Naive thymus-derived CD4-positive, alpha-beta T cell (primary cell): Measurements from ENCODE around the gene PTPRK. TPM values are rescaled to one million over a fixed set of nuclear protein-coding genes. Genes with fewer than 3 reads are reported as not detected.

Experiments
- ATAC-seq: fragments of 150-1000 bp; cut with Tn5 transposase; 2 replicates; pipeline ENCODE4 v1.10.0; 2021; ENCODE audit warnings: mild to moderate bottlenecking, moderate library complexity
- CTCF ChIA-PET: fragments of 350-600 bp; sonication (Branson Sonifier 250); formaldehyde crosslinking; loops from one replicate; lab custom pipeline; 2021; ENCODE audit warnings: antibody characterized with exemption; lab: Charles Lee
- POLR2A ChIA-PET: fragments of 350-600 bp; sonication (Branson Sonifier 250); formaldehyde crosslinking; loops from one replicate; lab custom pipeline; 2021; ENCODE audit warnings: antibody characterized with exemption, inconsistent platforms; lab: Charles Lee
- DNase-seq, 9 donors: peaks; one replicate each; pipeline versions ENCODE4 v3.0.0 to v3.0.0-alpha.2; 2020 to 2022; ENCODE audit warnings: mixed read lengths in 1 of 9
- H3K27ac ChIP-seq: one replicate; pipeline ENCODE4 v1.7.0; 2013; ENCODE audit warnings: mild to moderate bottlenecking, low read depth, low read length, moderate library complexity
- H3K27me3 ChIP-seq, 2 donors: one replicate each; pipeline ENCODE4 v1.7.0; 2013; ENCODE audit warnings: low read length in 2 of 2, mild to moderate bottlenecking in 2 of 2, moderate library complexity in 2 of 2; ENCODE audit not compliant: control insufficient read depth in 2 of 2, insufficient read depth in 2 of 2
- H3K36me3 ChIP-seq, 3 experiments: 1 replicate in 2 of 3; 2 replicates in 1 of 3; pipeline ENCODE4 v1.7.0; 2013; ENCODE audit warnings: low read length in 3 of 3, mild to moderate bottlenecking in 3 of 3, moderate library complexity in 1 of 3; ENCODE audit not compliant: insufficient read depth in 3 of 3, control insufficient read depth in 2 of 3
- H3K4me1 ChIP-seq, 2 donors: one replicate each; pipeline ENCODE4 v1.7.0; 2013; ENCODE audit warnings: low read length in 2 of 2, mild to moderate bottlenecking in 2 of 2, moderate library complexity in 1 of 2; ENCODE audit not compliant: control insufficient read depth in 2 of 2, insufficient read depth in 2 of 2
- H3K4me3 ChIP-seq: 2 replicates; pipeline ENCODE4 v1.7.0; 2013; ENCODE audit warnings: mild to moderate bottlenecking, low read length
- H3K9me3 ChIP-seq, 3 experiments: 1 replicate in 2 of 3; 2 replicates in 1 of 3; pipeline ENCODE4 v1.7.0; 2013; ENCODE audit warnings: low read length in 3 of 3; ENCODE audit not compliant: control insufficient read depth in 2 of 3
- H3K27ac Mint-ChIP-seq, 9 donors: one replicate each; pipeline ENCODE4 v1.8.0; 2020 to 2022; ENCODE audit warnings: mixed read lengths in 9 of 9, mild to moderate bottlenecking in 8 of 9, moderate library complexity in 5 of 9, inconsistent platforms in 2 of 9
- H3K27me3 Mint-ChIP-seq, 5 donors: one replicate each; pipeline ENCODE4 v1.8.0; 2021 to 2022; ENCODE audit warnings: mixed read lengths in 5 of 5, mild to moderate bottlenecking in 1 of 5
- H3K36me3 Mint-ChIP-seq, 5 donors: one replicate each; pipeline ENCODE4 v1.8.0; 2020 to 2022; ENCODE audit warnings: mixed read lengths in 5 of 5, mild to moderate bottlenecking in 3 of 5, inconsistent platforms in 1 of 5
- H3K4me1 Mint-ChIP-seq, 7 donors: one replicate each; pipeline ENCODE4 v1.8.0; 2020 to 2022; ENCODE audit warnings: mixed read lengths in 7 of 7, mild to moderate bottlenecking in 3 of 7, inconsistent platforms in 1 of 7
- H3K4me3 Mint-ChIP-seq, 10 donors: one replicate each; pipeline ENCODE4 v1.8.0; 2020 to 2022; ENCODE audit warnings: mild to moderate bottlenecking in 10 of 10, mixed read lengths in 10 of 10, moderate library complexity in 6 of 10, inconsistent platforms in 2 of 10
- H3K9me3 Mint-ChIP-seq, 11 donors: one replicate each; pipeline ENCODE4 v1.8.0; 2020 to 2022; ENCODE audit warnings: mixed read lengths in 11 of 11, mild to moderate bottlenecking in 4 of 11, inconsistent platforms in 1 of 11, moderate library complexity in 1 of 11
- intact Hi-C, 2 donors: fragments of 100-400 bp; cut with micrococcal nuclease; formaldehyde crosslinking; loops; one replicate each; pipeline ENCODE4 v1.15.1; 2023
- polyA plus RNA-seq, 2 donors: library from polyadenylated mRNA; unstranded; fragments of 300-500 nt; fragmentation: Illumina TruSeq; gene quantifications; one replicate each; pipeline ENCODE4 v1.2.3, GENCODE V29; 2021
- total RNA-seq, 6 experiments: library from RNA in 5 of 6; stranded (reverse) in 5 of 6; gene quantifications; 1 replicate in 5 of 6; 2 replicates in 1 of 6; pipeline ENCODE4 v1.2.3 and lab custom pipeline; 2021 to 2026

PTPRK gene
- total and polyA plus RNA-seq, 7 experiments from 2014 or later, result 1.3 to 6.5 (median 2.3) TPM

GRCh38 chr6:128244751-128245405, 275.5 kb downstream of the PTPRK start:
- DNase-seq (no peak), ATAC-seq (no peak)
- peaks cover 0 to 5% (median 0%) of the 10 kb centered on the region in 5 donors for H3K36me3 Mint-ChIP-seq
- no peak overlapping the region for H3K27ac Mint-ChIP-seq
- H3K9me3 ChIP-seq, result no peaks in the 10 kb centered on the region
- H3K27me3 ChIP-seq, result no peaks in the 10 kb centered on the region
- peaks cover 0 to 3% (median 0%) of the 10 kb centered on the region in 11 donors for H3K9me3 Mint-ChIP-seq
- intact Hi-C loops, result loop anchor here in 1 of 2 donors (5.0 kb wide), 1 partner anchor 388 kb away; no protein-coding TSS in a partner anchor
- ChIA-PET CTCF (no interaction called here), POLR2A (no interaction called here)
- no peak overlapping the region for H3K4me3 Mint-ChIP-seq
- H3K4me3 ChIP-seq, result no peak overlapping the region
- peaks cover 0 to 17% (median 14%) of the 10 kb centered on the region in 7 donors for H3K4me1 Mint-ChIP-seq
- no peaks in the 10 kb centered on the region for H3K4me1 ChIP-seq
- H3K36me3 ChIP-seq, result no peaks in the 10 kb centered on the region
- no peak overlapping the region for H3K27ac ChIP-seq
- no peaks in the 10 kb centered on the region for H3K27me3 Mint-ChIP-seq

DNA sequence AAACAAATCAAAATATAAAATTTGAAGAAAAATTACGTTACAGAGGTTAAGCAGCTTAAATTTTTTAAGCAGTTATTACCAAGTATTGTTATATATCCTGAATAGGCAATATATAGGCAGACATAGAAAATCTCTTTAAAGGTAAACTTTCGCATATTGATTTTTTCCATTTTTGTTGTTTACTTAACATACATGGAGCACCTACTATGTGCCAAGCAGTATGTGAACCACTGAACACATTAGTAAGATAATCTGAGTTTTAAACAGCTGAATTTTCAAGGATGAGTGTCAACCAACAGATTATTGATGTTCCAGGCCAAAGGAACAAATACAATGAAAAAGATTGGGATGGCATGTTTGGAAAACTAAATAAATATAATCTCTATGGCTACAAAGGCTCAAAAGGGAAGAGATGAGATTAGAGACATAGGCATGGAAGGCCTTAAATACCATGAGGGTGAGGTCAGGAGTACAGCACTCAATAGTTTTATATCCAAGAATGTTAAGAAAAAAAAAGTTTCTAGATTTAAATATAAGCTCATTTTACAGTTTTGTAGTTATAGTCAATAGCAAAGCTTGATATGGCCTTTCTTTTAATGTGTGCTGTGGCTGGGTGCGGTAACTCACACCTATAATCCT, 277.5 kb downstream of the PTPRK start:
- no peaks in the 10 kb centered on the region for H3K27me3 Mint-ChIP-seq
- no peaks in the 10 kb centered on the region for H3K27me3 ChIP-seq
- H3K36me3 Mint-ChIP-seq, result no peaks in the 10 kb centered on the region
- CTCF ChIA-PET, result no interaction called here
- H3K9me3 Mint-ChIP-seq, result no peaks in the 10 kb centered on the region
- no peak overlapping the region for H3K27ac Mint-ChIP-seq
- POLR2A ChIA-PET, result no interaction called here
- intact Hi-C loops, result loop anchor here in 1 of 2 donors (5.0 kb wide), 1 partner anchor 386 kb away; no protein-coding TSS in a partner anchor
- H3K36me3 ChIP-seq, result no peaks in the 10 kb centered on the region
- DNase-seq (no peak), ATAC-seq (no peak)
- H3K4me3 Mint-ChIP-seq, result no peak overlapping the region
- H3K4me1 ChIP-seq, result no peaks in the 10 kb centered on the region
- H3K27ac ChIP-seq, result no peak overlapping the region
- peaks cover 0 to 24% (median 16%) of the 10 kb centered on the region in 7 donors for H3K4me1 Mint-ChIP-seq
- no peak overlapping the region for H3K4me3 ChIP-seq
- H3K9me3 ChIP-seq, result no peaks in the 10 kb centered on the region

DNA sequence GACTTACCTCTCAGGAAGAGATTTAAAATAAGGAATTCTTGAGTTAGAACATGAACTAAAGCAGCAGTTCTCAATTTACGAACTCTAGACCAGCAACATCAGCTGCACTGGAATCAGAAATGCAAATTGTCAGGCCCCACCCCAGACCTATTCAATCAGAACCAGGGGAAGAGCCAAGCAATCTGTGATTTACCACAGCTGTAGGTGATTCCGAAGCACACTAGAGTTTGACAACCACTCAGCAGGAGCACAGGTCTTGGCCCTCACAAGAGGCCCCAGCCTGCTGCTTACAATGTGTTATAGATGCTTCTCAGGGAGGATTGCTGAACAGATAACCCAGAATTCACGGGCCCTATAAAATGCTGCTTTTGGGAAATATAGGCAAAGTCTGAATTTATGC, 279.2 kb downstream of the PTPRK start:
- ATAC-seq (no peak), DNase-seq (no peak)
- H3K36me3 ChIP-seq, result no peaks in the 10 kb centered on the region
- H3K9me3 Mint-ChIP-seq, result no peaks in the 10 kb centered on the region
- no peaks in the 10 kb centered on the region for H3K27me3 ChIP-seq
- no peaks in the 10 kb centered on the region for H3K9me3 ChIP-seq
- H3K27ac ChIP-seq, result no peak overlapping the region
- peak overlapping the region in 1 of 10 donors; percentile 11 for H3K4me3 Mint-ChIP-seq
- H3K4me3 ChIP-seq, result no peak overlapping the region
- ChIA-PET POLR2A (no interaction called here), CTCF (no interaction called here)
- intact Hi-C loops, result loop anchor here in 1 of 2 donors (2.0 to 5.0 kb wide), 3 partner anchors 14 to 384 kb away; no protein-coding TSS in a partner anchor
- H3K27ac Mint-ChIP-seq, result no peak overlapping the region
- H3K27me3 Mint-ChIP-seq, result no peaks in the 10 kb centered on the region
- H3K4me1 Mint-ChIP-seq, result peaks cover 0 to 24% (median 16%) of the 10 kb centered on the region in 7 donors
- no peaks in the 10 kb centered on the region for H3K36me3 Mint-ChIP-seq
- H3K4me1 ChIP-seq, result no peaks in the 10 kb centered on the region

GRCh38 chr6:128240024-128240428, 280.4 kb downstream of the PTPRK start:
- Mint-ChIP-seq H3K27me3 (no peaks in the 10 kb centered on the region), H3K27ac (peak overlapping the region in 7 of 9 donors; percentile 0 to 47 (median 20)), H3K4me3 (peak overlapping the region in 8 of 10 donors; percentile 34 to 65 (median 55)), H3K9me3 (no peaks in the 10 kb centered on the region), H3K4me1 (peaks cover 0 to 24% (median 16%) of the 10 kb centered on the region in 7 donors), H3K36me3 (no peaks in the 10 kb centered on the region)
- no peaks in the 10 kb centered on the region for H3K36me3 ChIP-seq
- ChIA-PET CTCF (interaction anchor here (0.8 kb wide), 1 partner anchor 8 kb away, joined by 4 read pairs; no protein-coding TSS in a partner anchor), POLR2A (no interaction called here)
- ATAC-seq, result peak; percentile 56
- no peak overlapping the region for H3K4me3 ChIP-seq
- H3K4me1 ChIP-seq, result no peaks in the 10 kb centered on the region
- H3K27ac ChIP-seq, result no peak overlapping the region
- no peaks in the 10 kb centered on the region for H3K27me3 ChIP-seq
- H3K9me3 ChIP-seq, result no peaks in the 10 kb centered on the region
- peak in 4 of 9 donors; percentile 5 to 11 (median 8) for DNase-seq
- intact Hi-C loops, result loop anchor here in 1 of 2 donors (2.0 to 5.0 kb wide), 3 partner anchors 13 to 383 kb away; no protein-coding TSS in a partner anchor

DNA sequence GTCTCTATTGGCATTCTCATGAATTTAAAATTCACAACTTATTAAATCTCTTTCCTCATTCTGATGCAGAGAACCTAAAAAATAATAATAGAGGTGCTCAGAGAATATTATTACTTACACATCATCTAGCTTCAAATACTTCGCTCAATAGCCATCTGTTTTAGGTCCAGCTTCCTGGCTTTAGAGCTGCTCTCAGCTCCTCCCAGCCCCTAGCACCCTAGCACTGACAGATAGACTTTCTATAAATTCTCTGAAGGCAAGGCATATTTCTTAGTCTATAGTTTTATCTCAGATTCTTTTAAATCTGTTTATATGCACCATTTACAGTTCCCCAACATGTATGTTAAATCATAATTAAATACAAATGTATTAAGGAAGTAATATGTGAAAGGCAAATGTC, 281.3 kb downstream of the PTPRK start:
- DNase-seq, result no peak
- Histone ChIP-seq H3K4me3 (no peak overlapping the region), H3K36me3 (no peaks in the 10 kb centered on the region), H3K4me1 (no peaks in the 10 kb centered on the region), H3K9me3 (no peaks in the 10 kb centered on the region), H3K27ac (no peak overlapping the region), H3K27me3 (no peaks in the 10 kb centered on the region)
- CTCF ChIA-PET, result interaction anchor here (0.8 kb wide), 1 partner anchor 9 kb away, joined by 4 read pairs; no protein-coding TSS in a partner anchor
- Mint-ChIP-seq H3K27ac (no peak overlapping the region), H3K27me3 (no peaks in the 10 kb centered on the region), H3K9me3 (no peaks in the 10 kb centered on the region), H3K36me3 (no peaks in the 10 kb centered on the region), H3K4me1 (peaks cover 0 to 24% (median 16%) of the 10 kb centered on the region in 7 donors), H3K4me3 (no peak overlapping the region)
- no peak for ATAC-seq
- intact Hi-C loops, result no loop called here
- POLR2A ChIA-PET, result interaction anchor here (0.7 to 0.8 kb wide), 2 partner anchors 484 to 1450 kb away, joined by 3 read pairs; no protein-coding TSS in a partner anchor

DNA sequence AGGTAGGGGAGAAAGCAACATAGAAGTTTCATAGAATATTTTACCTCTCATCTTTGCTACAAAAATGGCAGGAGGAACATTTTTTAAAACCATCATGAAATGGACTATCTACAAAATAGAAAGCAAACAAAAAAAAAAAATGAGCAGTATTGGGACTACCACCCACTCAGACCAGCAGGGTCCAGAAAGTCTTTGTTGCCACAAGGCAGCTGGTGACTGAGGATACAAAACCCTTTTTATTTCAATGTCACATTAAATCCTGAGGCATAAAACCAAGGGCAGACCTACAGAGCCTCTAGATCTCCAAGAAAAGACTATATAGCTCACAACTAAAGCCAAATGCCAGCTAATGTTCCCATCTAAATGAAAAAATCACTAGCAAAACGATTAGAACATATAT, 282.2 kb downstream of the PTPRK start:
- ChIA-PET POLR2A (no interaction called here), CTCF (no interaction called here)
- H3K27me3 ChIP-seq, result no peaks in the 10 kb centered on the region
- Mint-ChIP-seq H3K27me3 (no peaks in the 10 kb centered on the region), H3K9me3 (peaks cover 0 to 4% (median 0%) of the 10 kb centered on the region in 11 donors), H3K4me3 (no peak overlapping the region), H3K36me3 (no peaks in the 10 kb centered on the region), H3K27ac (no peak overlapping the region), H3K4me1 (peaks cover 0 to 24% (median 15%) of the 10 kb centered on the region in 7 donors)
- intact Hi-C loops, result no loop called here
- H3K36me3 ChIP-seq, result no peaks in the 10 kb centered on the region
- no peaks in the 10 kb centered on the region for H3K9me3 ChIP-seq
- no peak overlapping the region for H3K27ac ChIP-seq
- DNase-seq (no peak), ATAC-seq (no peak)
- no peak overlapping the region for H3K4me3 ChIP-seq
- no peaks in the 10 kb centered on the region for H3K4me1 ChIP-seq
